ENCODE data around the gene TMEM39B.
"Not testable (repeated sequence)": the region's sequence is repeated elsewhere in the genome, so short reads cannot be mapped to it uniquely, and the experiment has no call there.

TMEM39B gene

DNA sequence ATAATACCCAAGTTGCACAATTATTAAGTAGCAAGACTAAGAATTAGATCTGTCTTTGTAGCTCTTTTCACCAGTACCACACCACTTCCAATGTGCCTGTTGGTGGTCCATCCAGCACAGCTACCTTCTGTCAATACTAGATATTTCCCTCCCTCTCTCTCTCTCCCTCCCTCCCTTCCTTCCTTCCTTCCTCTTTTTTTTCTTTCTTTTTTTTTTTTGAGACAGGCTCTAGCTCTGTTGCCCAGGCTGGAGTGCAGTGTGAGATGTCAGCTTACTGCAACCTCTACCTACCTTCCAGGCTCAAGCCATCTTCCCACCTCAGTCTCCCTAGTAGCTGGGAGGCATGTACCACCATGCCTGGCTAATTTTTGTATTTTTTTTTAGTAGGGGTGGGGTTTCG, 56.2 kb downstream of the TMEM39B start:
- DNase-seq (ENCODE audit: low spot score) = no peak
- TF ChIP-seq, protein P1, sequence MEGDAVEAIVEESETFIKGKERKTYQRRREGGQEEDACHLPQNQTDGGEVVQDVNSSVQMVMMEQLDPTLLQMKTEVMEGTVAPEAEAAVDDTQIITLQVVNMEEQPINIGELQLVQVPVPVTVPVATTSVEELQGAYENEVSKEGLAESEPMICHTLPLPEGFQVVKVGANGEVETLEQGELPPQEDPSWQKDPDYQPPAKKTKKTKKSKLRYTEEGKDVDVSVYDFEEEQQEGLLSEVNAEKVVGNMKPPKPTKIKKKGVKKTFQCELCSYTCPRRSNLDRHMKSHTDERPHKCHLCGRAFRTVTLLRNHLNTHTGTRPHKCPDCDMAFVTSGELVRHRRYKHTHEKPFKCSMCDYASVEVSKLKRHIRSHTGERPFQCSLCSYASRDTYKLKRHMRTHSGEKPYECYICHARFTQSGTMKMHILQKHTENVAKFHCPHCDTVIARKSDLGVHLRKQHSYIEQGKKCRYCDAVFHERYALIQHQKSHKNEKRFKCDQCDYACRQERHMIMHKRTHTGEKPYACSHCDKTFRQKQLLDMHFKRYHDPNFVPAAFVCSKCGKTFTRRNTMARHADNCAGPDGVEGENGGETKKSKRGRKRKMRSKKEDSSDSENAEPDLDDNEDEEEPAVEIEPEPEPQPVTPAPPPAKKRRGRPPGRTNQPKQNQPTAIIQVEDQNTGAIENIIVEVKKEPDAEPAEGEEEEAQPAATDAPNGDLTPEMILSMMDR (IDR thresholded peaks at IDR 0.05; ENCODE audit: extremely low read depth, insufficient read depth, missing control alignments) = no peak
- in situ Hi-C loops (cut with MboI; ENCODE audit: low pct_unique_long_range_greater_than_20kb, low sequenced_read_pairs, unreplicated experiment) = no loop called here

DNA sequence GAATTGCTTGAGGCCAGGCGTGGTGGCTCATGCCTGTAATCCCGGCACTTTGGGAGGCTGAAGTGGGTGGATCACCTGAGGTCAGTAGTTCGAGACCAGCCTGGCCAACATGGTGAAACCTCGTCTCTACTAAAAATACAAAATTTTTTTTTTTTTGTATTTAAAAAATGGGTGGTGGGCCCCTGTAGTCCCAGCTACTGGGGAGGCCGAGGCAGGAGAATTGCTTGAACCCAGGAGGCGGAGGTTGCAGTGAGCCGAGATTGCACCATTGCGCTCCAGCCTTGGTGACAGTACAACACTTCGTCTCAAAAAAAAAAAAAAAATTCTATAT, 61.2 kb downstream of the TMEM39B start:
- in situ Hi-C loops (cut with MboI; ENCODE audit: low pct_unique_long_range_greater_than_20kb, low sequenced_read_pairs, unreplicated experiment) = not testable (repeated sequence)

DNA sequence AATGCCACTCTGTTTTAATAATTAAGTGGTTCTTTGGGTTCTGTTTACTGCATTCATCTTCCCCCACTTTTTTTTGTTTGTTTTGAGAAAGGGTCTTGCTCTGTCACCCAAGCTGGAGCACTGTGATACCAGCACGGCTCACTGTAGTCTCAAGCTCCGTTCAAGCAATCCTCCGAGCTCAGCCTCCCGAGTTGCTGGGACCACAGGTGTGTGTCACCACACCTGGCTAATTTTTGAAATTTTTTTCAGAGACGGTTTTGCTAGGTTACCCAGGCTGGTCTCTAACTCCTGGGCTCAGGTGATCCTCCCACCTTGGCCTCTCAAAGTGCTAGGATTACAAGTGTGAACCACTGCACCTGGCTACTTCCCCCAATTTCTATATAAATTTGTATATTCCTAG, 64.4 kb downstream of the TMEM39B start:
- no peak for DNase-seq (ENCODE audit: low spot score)
- in situ Hi-C loops (cut with MboI; ENCODE audit: low pct_unique_long_range_greater_than_20kb, low sequenced_read_pairs, unreplicated experiment) = no loop called here
- TF ChIP-seq, protein P1 (IDR thresholded peaks at IDR 0.05; ENCODE audit: extremely low read depth, insufficient read depth, missing control alignments) = no peak

More for the DNA sequence above, 61.2 kb downstream of the TMEM39B start:
- not testable (repeated sequence) for DNase-seq (ENCODE audit: low spot score)

DNA sequence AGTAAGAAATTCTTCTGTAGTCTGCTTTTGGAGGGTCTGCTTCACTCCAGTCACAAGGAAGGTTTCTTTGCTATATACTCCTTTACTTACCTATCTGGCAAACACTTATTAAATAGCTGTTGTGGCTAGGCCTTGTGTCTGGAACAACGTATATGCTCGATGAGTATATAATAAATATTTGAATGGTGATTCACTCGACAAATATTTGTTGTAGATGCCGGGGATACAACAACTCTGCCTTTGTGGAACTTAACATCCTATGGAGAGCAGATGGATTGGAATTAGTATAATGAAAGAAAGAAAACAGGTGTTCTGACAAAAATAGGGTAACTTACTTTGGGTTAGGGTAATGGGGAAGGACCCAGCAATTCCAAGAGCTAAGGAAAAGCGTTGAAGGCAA, 66.2 kb downstream of the TMEM39B start:
- TF ChIP-seq, protein P1 (IDR thresholded peaks at IDR 0.05; ENCODE audit: extremely low read depth, insufficient read depth, missing control alignments) = no peak
- in situ Hi-C loops (cut with MboI; ENCODE audit: low pct_unique_long_range_greater_than_20kb, low sequenced_read_pairs, unreplicated experiment) = no loop called here
- no peak for DNase-seq (ENCODE audit: low spot score)

DNA sequence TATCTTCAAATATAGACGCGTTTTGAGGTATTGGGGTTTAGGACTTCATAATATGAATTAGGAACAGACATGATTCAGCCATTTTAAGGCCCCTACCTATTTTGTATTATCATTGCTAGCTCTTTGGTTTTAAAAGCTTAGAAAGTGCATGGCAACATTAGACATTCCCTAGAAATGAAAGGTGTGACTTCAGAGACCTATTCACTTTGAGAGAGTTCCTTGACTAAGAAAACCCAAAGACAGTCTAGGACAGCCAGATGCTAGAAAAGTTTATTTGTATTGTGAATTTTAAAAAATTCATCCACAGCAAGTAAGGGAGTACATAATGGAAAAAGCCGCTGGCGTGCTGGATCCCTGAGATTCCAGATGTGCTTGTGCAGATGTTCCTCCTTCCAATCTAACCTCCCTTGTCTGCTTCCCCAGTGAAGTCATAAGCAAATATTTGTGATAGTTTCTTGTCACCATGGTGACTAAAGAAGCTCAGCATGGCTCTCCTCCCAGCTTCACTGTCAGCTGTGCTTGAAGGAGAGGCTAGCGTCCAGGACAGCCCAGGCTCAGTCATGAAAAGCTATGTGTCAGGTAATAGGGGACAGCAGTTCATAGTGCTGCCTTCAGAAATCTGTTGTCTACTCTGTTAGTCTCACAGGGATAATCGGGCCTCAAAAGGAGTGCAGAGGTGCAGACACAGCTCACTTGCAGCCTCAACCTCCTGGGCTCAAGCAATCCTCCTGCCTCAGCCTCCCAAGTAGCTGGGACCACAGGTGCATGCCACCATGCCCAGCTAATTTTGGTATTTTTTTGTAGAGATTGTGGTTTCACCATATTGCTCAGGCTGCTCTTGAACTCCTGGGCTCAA, 69.9 kb downstream of the TMEM39B start:
- TF ChIP-seq, protein P1 (IDR thresholded peaks at IDR 0.05; ENCODE audit: extremely low read depth, insufficient read depth, missing control alignments) = no peak
- in situ Hi-C loops (cut with MboI; ENCODE audit: low pct_unique_long_range_greater_than_20kb, low sequenced_read_pairs, unreplicated experiment) = no loop called here
- DNase-seq (ENCODE audit: low spot score) = no peak

DNA sequence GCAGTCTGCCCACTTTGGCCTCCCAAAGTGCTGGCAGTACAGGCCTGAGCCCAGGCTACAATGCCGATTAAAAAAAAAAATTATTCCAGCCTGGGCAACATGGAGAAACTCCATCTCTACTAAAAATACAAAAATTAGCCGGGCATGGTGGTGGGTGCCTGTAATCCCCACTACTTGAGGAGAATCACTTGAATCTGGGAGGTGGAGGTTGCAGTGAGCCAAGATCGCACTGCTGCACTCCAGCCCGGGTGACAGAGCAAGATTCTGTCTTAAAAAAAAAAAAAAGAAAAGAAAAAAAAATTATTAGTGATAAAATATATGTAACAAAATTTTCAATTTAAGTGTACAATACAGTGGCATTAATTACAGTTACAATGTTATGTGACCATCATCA, 70.6 kb downstream of the TMEM39B start:
- DNase-seq (ENCODE audit: low spot score); in situ Hi-C loops (cut with MboI; ENCODE audit: low pct_unique_long_range_greater_than_20kb, low sequenced_read_pairs, unreplicated experiment): not testable (repeated sequence)

DNA sequence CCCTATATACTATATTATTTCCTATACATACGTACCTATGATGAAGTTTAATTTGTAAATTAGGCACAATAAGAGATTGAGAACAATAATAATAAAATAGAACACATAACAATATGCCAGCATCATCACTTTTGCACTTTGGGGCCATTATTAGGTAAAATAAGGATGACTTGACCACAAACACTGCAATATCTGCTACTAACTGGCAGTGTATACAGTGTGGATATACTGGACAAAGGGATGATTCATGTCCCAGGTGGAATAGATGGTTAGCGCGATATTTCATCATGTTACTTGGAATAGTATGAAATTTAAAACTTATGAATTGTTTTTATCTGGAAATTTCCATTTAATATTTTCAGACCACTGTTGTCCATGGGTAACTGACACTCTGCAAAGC, 71.3 kb downstream of the TMEM39B start:
- in situ Hi-C loops (cut with MboI; ENCODE audit: low pct_unique_long_range_greater_than_20kb, low sequenced_read_pairs, unreplicated experiment) = no loop called here
- TF ChIP-seq, protein P1 (IDR thresholded peaks at IDR 0.05; ENCODE audit: extremely low read depth, insufficient read depth, missing control alignments) = no peak

DNA sequence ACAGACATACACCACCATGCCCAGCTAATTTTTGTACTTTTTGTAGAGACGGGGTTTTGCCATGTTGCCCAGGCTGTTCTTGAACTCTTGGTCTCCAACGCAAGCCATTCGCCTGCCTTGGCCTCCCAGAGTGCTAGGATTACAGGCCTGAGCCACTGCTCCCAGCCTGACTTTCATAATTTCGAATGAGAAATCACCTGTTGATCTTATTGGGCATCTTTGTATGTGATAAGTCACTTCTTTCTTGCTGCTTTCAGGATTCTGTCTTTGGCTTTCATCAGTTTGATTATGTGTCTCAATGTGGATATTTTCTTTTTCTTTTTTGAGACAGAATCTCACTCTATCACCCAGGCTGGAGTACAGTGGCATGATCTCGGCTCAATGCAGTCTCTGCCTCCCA, 75.1 kb downstream of the TMEM39B start:
- DNase-seq (ENCODE audit: low spot score); in situ Hi-C loops (cut with MboI; ENCODE audit: low pct_unique_long_range_greater_than_20kb, low sequenced_read_pairs, unreplicated experiment): not testable (repeated sequence)

More for the DNA sequence above, 71.3 kb downstream of the TMEM39B start:
- no peak for DNase-seq (ENCODE audit: low spot score)
